DMS 273 treated with DMSO at 0.1 percent for 48 hours (cell line): ENCODE measurements around the gene PEX6.

Experiments
- DNase-seq: peaks from one replicate; lab custom pipeline; 2025; lab: John Stamatoyannopoulos, UW

The PEX6 gene

DNA sequence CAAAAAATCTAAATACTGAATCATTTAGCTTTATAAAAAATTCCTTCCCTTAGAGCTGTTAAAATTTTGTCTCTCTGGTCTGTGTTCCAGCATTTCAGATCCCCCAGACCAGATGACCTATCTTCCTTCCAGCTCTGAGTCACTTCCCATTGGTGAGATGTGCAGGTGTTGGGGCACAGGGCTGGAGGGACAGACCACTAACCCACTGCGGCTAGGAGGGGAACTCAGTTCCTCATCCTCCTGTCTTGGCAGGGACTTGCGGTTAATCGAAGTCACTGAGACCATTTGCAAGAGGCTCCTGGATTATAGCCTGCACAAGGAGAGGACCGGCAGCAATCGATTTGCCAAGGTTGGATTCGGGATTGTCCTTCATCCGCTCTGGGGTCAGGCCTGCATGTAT lies 43.7 kb downstream of the PEX6 start:
- DNase-seq: no peak

DNA sequence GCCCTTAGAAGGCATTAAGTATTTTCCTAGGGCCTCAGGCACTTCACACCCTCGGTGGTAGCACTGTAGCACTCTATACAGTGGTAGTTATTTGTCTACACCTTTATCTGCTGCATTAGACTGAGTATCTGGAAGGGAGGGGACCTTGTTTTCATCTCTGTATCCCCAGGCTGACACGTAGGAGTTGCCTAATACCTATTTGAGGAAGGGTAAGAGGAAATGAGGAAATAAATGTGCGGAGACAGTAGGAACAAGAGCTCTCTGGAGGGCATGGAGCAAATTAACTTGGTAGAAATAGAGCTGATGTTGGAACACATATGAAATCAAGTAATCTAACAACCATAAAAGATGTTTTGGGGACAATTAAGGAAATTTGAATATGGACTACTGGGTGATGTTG lies 45.8 kb downstream of the PEX6 start:
- DNase-seq: no peak

DNA sequence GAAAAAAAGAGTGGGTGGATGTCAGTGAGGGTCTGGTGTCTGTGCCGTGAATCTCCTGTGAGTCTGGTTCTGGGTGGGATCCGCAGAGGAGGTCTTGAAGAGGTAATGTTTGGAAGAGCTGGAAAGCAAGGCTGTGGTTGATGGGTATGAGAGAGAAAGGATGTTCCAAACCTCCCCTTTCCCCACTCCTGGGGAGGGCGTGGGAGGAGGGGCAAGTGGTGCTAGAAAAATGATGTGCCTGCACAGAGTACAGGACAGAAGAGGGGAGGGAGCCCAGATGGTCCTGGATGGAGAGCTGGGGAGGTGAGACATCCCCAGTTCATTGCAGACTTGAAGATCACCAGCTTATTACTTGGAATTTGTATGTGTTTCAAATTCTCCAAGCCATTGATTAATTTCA lies 46.6 kb downstream of the PEX6 start:
- no peak for DNase-seq

DNA sequence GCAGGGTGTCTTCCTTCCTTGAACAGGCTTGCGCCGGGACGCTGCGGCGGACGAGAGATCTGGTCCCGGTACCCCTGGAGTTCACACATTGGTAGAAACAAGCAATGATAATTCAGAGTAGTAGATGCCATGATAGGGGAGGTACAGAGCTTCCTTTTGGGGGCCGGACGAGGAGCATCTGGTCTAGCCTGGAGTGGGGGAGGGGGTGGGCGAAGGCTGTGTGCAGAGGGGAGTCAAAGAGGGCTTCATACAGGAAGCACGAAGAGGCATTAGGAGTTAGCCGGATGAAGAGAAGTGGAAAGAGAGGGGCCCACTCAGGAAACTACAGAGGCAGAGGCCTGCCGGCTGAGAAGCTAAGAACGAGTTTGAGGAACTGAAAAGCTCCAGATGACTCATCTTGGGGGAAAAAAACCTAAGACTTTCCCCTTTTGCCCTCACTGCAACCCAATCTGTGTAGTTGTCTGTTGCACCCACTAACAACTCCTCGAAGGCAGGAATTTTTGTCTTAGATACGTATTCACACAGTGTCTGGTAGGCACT lies 49.1 kb downstream of the PEX6 start:
- DNase-seq: peak; percentile 69

DNA sequence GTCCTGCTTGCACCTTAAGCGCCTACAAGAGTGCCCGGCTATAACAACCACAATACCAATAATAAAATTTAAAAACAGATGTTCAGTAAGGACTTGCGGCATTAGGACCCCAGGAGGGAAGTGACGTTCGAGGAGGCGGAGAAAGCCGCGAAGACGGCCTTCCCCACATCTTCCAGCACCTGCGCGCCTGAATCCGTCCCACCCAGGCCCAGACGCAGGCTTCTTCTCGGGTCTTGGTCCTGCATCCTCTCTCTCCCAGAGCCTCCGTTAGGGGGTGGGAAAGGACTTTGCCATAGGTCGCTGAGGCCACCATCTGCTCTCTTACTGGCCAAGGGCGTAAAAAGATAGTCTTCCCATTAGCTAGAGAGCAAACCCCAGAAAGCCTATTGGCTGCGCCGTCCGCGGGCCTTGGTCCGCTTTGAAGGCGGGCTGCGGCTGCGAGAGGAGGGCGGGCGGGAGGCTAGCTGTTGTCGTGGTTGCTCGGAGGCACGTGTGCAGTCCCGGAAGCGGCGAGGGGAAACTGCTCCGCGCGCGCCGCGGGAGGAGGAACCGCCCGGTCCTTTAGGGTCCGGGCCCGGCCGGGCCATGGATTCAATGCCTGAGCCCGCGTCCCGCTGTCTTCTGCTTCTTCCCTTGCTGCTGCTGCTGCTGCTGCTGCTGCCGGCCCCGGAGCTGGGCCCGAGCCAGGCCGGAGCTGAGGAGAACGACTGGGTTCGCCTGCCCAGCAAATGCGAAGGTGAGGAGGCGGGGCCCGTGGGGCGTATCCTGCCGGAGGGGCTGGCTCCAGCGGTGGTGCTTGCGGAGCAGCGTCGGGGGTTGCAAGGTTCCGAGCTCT lies 49.8 kb downstream of the PEX6 start, which contains the start of gene CNPY3:
CNPY3 (plus strand) TSS at position 495 of the 835 bp plus-strand sequence; CDS start at position 586, 91 bp downstream.
- DNase-seq: peak; percentile 98

DNA sequence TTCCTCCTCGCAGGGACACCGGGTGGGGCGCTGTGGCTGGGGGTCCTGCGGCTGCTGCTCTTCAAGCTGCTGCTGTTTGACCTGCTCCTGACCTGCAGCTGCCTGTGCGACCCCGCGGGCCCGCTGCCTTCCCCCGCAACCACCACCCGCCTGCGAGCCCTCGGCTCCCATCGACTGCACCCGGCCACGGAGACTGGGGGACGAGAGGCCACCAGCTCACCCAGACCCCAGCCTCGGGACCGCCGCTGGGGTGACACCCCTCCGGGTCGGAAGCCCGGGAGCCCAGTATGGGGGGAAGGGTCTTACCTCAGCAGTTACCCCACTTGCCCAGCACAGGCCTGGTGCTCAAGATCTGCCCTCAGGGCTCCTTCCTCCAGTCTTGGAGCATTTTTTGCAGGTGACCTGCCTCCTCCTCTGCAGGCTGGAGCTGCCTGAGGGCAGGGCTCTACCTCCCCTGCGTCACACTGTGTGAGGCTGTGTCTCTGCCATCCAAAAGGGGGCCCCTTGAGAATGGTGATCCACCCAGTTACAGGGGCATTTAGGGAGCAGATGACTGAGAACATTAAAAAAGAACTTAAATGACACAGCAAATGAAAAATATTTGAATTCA lies 53.6 kb downstream of the PEX6 start:
- no peak for DNase-seq

DNA sequence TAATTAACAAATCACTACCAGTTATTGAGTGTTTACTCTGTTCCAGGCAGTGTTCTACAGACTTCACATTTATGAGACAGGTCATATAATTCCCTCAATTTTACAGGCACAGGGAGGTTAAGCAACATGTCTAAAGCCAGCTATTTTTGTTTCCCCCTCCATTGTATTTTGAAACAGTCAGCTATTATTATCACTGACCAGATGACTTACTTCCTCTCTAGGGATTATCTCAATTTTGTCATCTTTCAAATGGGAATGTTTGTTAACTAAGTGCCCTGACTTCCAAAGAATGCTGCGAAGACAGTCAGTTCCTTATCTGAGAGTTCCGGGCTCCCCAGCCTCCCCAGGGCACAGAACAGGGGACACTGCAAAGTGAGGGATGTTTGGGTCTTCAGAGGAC lies 55.3 kb downstream of the PEX6 start:
- no peak for DNase-seq

DNA sequence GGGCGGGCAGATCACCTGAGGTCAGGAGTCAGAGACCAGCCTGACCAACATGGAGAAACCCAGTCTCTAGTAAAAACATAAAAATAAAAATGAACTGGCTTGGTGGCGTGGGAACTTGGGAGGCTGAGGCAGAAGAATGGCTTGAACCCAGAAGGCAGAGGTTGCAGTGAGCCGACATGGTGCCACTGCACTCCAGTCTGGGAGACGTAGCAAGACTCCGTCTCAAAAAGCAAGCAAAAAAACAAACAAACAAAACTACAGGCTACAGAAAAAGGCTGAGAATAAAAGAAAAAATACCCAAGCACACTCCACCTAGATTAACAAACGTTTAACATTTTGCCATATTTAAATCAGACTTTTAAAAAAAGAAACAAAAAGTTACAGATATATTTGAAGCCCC lies 57.2 kb downstream of the PEX6 start:
- DNase-seq: no peak

DNA sequence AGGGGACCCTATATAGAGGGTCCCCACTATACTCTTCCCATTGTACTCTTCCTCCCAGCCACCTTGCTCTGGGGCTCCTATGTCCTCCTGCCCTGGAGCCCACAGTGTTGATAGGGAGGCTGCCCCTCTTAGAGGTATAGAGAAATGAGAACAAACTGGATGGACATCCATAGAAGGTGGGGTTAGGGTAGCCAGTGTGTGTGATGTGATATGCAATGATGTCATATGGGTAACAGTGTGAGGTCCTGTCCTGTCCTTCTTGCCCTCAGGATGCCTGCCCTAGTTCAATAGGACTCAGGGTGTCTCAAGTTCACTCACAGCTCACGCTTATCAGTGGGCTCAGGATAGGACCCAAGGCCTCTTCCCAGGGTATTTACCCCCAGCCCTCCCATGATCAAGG lies 62.7 kb downstream of the PEX6 start:
- no peak for DNase-seq

DNA sequence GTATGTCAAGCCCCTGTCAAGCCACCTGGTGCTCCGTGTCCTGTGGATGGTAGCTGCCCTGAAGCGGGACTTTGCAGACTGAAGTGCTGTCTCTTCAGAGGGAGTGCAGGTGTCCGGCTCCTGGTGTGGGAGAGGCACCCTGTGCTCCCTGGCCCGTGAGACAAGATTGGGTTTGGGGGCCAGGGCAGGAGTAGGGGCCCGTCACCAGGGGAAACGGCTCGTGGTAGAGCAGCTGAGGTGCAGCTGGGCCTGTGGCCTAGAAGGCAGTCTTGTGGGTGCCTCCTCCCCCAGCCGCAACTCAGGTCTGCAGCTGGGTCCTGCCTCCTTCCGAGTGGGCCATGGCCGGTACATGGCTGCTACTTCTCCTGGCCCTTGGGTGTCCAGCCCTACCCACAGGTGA lies 63.2 kb downstream of the PEX6 start, which contains the start of gene PTCRA:
PTCRA (plus strand) TSS at position 322 of the 400 bp plus-strand sequence; CDS start at position 339, 17 bp downstream.
- DNase-seq: no peak

DNA sequence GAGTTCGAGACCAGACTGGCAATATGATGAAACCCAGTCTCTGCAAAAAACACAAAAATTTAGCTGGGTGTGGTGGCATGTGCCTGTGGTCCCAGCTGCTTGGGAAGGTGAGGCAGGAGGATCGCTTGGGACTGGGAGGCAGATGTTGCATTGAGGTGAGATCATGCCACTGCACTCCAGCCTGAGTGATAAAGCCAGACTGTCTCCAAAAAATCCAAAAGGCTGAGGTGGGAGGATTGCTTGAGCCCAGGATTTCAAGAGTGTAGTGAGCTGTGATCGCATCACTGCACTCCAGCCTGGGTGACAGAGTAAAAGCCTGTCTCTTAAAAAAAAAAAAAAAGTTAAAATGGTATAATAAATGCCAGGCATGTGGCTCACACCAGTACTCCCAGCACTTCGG lies 64.4 kb downstream of the PEX6 start:
- DNase-seq: no peak
